DMS153 treated with DMSO at 0.1 percent for 48 hours (cell line): Measurements from ENCODE around the gene FNDC3B.
"Not testable (repeated sequence)": the region's sequence is repeated elsewhere in the genome, so short reads cannot be mapped to it uniquely, and the experiment has no call there.

ENCODE experiments used
- DNase-seq: peaks from one replicate; lab custom pipeline; 2025; ENCODE audit not compliant: unreplicated experiment; lab: John Stamatoyannopoulos, UW

The FNDC3B gene

DNA sequence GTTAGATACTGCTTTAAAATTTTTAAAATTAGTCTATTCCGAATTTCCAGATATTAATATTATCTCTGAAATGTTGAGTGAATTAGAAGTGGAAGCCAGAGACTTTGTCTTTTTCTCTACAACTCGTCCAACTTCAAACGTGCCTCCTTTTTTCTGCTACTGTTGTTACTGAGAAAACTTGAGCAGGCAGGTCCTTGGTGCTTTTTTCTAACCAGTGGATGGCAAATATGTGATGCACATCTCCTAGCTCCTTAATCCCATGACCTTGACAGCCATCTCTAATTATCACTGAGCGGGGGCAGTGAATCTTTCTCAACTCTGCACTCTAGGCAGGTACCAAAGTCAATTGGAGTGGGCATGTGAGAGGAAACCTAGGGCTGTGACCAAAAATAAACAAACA is 50.7 kb downstream of the FNDC3B start:
- DNase-seq = no peak

DNA sequence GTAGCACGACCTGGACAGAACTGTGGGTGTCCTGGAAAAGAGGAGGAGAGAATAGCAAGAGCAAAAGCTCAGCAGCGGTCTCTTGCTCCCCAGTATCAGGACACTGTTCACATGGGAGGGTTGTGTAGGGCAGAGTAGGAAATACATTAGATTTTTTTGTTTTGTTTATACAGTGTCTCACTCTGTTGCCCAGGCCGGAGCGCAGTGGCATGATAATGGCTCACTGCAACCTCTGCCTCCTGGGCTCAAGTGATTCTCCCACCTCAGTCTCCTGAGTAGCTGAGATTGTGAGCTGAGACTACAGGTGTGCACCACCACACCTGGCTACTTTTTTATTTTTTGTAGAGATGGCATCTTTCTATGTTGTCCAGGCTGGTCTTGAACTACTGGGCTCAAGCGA is 53.3 kb downstream of the FNDC3B start:
- DNase-seq = no peak

DNA sequence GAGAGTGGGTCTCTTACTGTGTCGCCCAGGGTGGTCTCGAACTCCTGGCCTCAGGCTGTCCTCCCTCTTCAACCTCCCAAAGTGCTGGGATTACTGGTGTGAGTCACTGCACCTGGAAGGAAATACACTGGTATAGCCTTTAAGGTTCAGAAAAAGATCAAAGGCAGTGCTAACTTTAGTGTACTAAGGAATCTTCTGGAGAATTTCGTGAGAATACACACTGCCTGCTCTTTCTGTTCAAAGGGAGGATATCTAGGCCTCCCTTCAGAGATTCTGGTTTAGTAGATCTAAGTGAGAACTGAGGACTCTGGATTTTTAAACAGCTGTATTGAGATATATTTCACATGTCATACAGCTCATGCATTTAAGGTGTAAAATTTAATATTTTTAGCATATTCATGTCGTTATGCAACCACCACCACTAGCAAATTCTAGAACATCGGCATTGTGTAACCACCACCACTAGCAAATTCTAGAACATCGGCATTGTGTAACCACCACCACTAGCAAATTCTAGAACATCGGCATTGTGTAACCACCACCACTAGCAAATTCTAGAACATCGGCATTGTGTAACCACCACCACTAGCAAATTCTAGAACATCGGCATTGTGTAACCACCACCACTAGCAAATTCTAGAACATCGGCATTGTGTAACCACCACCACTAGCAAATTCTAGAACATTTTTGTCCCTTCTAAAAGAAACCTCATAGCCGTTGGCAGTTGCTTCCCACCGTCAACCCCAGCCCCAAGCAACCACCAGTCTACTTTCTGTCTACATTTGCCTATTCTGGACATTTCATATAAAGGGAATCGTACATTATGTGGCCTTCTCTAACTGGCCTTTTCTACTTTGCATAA is 54.4 kb downstream of the FNDC3B start:
- DNase-seq = not testable (repeated sequence)

DNA sequence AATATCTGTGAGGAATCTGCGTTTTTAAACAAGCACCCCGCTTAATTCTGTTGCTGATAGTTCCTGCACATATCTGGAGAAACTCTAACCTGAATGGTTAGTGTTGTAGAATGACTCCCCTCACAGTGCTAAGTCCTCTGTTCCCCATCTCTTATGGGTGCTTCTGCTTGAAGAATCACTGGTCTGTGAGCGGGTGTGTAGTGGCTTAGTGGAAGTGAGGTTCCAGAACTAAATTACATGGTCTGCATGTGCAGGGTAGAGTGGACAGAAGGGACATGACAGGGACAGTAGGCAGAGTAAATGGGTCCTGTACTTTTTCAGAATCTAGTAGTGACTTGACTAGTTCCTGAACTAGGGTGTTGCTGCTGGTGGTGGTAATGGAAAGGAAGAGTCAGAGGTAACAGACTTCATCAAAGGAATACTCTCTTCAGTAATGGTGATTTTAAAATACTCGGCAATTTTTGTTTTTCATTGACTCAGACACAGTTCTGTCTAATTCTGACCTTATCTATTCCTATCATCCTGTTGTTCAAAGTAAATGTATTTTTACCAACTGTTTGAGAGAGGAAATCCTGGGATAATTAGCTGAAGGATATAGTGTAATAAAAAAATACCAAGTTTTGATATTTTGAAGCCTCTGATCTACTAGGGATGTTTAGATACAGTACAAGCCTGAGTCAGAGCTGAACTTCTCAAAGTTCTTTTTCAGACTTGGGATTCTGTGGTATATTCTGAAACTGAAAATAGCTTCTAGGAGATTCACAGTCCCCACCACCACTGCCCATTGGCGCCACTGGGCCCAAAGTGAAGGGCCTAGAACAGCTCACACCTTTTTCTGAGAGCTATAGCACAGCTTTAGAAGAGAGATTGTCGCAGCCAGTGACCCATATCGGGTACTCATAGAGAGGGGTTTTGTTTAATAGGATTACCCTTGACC is 55.5 kb downstream of the FNDC3B start:
- DNase-seq = no peak

DNA sequence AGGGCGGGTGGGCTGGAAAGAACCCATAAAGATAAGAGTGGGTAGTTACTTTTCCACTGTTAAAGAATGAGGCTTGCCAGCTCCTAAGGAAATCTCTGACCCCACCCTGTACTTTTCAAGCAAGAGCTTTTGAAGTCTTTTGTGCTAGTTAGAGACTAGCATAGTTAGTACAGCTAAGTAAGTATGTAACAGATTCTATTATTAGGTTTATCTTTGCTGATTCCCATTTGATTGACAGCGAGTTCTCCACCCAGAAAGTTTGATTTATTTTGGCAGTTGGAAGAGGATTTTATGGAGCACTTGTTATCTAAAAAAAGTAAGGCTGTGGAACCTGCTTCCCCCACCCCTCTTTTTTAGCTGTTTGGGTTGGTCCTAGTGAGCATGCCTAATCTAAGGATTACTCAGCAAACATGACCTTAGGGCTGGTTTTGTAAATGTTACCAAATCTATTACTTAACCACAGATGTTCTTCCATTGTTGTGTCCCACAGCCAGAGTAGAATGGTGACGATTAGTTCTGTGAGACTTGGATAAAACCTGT is 57.6 kb downstream of the FNDC3B start:
- no peak for DNase-seq

DNA sequence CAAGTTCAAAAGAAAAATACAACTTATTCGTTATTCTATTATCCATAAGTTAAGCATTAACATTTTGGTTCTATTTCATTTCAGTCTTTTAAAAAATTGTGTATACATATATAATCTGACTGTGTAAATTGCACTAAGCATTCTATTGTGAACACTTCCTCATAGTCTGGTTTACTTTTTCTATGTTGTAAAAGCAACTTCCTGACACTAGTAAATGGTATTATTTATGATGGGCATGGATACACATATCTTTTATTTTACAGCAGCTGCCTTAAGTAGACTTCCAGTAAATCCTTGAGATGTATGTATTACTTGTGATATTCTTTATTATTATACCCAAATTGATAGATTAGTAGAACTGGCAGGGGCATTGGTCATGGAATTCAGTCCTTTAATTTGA is 58.2 kb downstream of the FNDC3B start:
- DNase-seq = no peak

DNA sequence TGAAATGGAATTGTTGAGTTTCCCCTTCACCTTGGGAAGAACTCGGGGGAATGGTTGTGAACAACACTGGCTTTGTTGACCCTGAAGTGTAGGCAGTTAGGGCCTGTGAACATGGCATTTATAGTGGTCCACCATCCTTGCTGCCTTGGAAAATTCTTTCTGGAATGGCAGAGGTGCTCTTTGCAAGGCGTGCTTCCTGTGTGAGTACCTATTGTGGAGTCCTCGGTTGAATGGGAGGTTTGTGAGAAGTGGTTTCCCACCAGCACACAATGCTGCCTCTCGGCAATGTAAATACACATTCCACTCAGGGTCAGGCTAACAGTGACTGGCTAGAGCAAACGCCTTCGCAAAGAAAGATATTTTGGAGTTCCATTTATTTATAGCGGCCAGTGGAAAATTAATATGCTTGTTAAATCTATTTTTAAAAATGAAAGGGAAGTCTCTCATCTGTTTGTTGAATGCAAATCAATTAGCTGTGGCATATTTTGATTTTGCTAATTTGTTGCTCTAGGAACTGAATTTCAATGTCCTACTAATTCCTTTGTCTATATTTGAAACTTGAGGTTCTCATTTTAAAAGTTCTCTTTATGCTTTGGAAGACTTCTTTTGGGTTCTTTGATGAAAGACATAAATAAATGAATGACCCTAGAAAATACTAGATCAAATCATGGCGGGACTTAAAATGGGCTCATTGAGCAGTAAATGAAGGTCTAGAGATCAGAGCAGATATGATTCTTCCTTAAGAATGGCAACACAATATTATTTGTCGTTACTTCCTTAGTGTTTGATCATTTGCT is 59.5 kb downstream of the FNDC3B start:
- DNase-seq = peak; percentile 82

DNA sequence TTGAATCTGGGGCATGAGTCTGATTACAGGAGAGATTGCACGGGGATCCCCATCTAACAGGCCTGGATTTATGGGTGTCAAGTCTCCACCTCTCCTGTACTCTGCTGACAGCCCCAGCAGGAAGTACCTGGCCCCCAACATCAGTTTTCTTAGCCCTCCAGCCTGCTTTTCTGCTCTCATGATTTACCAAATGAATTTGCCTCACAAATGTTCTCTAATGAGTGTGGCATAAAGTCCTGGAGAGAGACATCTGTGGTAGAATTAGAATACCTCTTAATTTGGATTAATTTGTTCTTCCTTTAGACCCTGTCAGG is 60.1 kb downstream of the FNDC3B start:
- no peak for DNase-seq

DNA sequence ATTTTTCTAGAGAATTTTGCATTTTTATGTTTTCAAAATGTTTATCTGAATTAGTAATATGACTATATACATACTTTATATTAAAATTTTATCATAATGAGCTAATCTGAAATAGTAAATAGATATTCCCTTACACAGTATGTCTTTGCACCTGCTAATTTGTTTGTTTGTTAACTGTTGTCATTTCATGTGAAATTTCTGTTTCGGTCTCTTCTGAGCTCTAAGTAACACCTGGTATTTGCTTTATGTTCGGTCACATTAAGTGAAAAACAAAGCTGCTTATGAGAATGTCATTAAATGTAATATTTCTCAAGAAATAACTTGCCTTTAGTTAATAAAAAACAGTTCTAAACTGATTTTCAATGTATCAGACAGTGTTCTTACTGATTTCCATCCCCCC is 61.1 kb downstream of the FNDC3B start:
- DNase-seq = no peak

DNA sequence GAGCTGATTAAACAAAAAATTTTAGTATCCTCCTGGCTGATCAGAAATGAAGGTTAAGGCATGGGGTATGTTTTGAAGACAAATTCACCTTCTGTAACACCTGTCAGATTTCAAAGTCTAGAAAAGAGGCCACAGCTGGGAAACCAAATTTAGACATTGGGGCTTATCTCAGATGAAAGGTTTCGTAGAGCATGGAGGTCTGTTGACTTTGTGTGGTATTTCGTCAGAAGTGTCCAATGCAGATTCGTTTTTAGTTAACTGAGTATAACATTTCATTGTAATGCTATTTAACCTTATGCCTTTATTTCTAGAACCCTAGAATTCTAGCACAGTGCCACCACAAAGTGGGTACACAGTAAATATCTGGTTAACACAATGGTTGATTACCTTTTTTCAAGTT is 61.7 kb downstream of the FNDC3B start:
- no peak for DNase-seq

DNA sequence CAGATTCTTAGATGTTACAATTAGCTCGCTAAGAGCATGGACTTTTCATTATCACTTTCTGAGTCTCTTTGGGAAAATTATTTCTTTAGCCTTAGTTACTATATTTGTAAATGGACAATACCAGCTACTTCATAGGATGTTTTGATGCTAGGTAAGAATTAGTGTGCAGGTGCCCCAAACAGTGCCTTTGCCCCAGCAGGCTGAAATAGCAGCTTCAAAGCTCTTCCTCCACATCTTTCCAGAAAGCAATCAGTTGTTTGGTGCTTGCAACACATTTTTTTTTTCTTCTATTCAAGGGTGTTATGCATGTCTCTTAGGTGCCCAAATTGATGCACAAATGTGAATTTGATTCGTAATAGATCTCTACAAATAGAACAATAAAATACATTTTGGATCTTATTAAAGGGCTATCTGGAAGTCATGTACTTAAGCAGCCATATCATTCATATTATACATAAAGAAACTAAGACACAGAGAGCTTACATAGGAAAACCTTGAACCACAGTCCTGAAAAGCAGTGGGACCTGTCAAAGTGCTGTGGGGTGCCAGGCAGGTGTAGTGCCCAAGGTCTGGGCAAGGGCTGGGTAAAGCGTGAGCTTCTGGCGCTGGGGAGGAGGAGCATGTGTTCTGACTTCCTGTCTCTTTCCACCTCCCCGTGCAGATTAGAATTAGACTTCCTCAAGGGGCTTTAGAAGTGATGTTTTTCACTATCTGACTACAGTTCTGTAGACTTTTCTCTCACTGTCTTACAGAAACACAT is 62.9 kb downstream of the FNDC3B start:
- no peak for DNase-seq

DNA sequence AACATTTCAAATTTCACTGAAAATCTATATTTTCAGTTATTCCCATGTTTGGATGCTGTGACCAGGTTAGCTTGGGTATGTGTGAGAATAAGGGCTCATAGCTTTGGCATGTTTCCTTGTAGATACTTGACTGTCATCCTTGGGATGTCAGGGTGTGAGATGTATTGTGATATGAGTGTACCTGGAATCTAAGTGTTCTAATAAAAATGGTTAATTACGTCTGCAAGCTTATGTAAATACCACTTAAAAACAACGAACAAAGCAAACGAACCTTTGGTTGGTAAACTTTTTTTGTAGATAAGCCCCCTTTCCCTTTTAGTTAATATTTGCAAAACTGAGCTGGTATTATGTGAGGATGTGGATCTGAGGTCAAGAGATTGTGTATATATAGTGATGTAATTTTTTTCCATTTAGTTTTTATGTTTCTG is 63.5 kb downstream of the FNDC3B start:
- DNase-seq = no peak

DNA sequence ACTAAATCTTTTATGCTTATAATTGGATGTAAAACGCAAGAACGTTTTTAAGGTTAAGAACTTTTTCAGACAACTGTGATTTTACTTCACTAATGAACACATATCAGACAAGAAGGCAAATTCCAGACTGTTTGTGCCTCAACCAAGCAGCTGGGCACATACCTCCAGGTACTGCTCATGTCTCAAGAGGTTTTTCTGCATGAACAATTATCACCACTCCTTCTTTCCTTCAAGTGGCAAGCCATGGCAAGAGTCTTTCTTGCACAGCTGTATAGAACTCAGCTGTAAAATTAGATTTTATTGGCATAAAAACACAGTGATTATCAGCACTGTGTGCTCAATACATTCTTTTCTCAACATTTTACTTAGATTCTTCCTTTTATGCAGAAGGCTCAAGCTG is 64.3 kb downstream of the FNDC3B start:
- no peak for DNase-seq

DNA sequence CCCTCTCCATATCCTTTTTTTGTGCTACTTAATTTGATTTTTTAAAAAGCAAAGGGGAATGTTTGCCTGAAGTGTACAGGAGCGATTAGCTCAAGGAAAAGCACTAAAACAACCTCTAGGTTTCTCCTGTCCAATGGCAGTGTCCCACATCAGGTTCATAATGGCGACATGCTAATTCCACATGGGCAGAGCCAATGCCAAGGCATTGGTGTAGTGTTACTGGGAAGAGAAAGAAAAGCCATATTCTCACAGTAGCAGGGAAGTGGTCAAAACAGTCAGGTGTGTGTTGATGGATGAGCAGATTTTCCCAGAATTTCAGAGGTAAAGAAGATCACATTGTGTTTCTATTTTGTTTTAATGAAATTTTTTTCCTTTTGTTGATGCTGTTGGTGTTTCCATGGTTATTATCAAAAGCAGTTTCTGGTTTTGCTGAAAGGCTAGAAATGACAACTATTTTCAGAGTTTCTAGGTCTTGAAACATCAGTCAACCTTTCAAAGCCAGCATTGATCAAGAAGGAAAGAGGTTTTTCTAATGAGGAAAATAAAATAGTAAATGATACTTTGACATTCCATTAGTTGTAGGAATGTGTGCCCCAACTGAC is 65.2 kb downstream of the FNDC3B start:
- no peak for DNase-seq

DNA sequence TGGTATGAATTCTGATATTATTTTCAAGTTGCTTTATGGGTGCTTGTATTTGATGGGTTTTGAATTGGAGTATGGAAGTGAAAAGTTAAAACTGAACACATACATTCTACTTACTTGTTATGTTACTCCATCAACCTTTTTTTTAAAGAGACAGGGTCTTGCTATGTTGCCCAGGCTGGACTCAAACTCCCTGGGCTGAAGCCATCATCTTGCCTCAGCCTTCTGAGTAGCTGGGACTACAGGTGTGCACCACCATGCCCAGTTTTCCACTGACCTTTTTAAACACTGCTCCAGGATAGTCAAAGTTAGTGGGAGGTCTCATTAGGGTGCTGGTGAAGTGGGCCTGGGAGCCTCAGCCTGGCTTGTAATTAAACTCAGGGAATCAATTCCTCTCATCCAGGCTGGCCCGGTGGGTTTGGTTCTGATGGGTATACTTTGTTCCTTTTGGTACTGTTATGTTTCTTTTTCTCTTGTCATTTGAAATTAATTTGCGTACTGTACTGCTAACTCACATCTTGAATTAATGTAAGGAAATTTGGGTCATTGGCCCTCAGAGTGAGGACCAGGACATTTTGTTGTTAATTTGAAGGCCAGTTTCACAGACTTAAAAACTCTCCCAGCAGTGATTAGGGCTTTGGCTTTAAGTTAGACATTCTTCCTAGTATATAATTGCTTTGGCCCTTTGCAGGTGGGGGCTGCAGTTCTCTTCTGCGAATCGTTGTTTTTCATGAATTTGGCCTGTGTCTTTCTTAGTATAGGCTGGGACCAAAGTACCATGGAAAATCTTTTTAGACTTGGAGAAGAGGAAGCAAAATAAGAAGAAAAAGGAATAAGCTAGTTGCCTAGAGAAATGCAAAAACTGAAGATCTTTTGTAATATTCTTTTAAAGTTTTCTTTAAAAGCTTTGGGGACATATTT is 66.9 kb downstream of the FNDC3B start:
- no peak for DNase-seq

DNA sequence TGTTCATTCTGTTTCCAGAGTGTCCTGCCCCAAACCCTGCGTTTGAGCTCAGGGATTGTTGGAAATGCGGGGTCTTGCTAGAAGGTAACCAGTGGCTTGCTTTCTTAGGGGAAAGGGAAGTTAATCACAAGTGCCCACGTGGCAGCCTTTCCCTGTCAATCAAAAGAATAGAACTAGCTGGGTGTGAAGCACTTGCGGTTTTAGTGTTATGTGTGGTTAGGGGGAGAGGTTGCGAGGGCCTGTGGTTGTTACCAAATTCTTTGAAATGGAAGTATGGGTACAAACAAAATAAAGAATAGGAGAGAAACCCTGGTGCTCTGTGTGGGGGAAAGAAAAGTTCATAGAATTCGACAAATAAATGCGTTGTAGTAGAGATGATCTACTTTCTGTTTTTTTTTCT is 67.6 kb downstream of the FNDC3B start:
- DNase-seq = no peak

DNA sequence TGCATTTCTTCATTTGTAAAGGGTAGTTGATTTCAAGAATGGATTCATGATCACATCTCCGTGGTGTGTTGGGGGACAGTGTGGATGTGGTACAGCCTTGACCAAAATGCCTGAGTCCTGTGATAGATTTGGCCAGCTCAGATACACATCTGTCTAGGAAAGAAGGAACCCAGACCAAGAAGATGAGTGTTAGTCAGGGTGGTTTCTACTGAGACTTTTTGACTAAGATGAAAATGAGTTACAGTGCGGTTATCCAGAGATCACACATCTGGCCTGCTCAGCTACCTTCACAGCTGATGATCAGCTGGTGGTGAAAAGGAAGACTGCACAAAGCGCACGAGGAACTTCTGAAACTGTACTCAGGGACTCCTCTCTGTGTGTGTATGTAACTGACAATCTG is 68.0 kb downstream of the FNDC3B start:
- DNase-seq = no peak

DNA sequence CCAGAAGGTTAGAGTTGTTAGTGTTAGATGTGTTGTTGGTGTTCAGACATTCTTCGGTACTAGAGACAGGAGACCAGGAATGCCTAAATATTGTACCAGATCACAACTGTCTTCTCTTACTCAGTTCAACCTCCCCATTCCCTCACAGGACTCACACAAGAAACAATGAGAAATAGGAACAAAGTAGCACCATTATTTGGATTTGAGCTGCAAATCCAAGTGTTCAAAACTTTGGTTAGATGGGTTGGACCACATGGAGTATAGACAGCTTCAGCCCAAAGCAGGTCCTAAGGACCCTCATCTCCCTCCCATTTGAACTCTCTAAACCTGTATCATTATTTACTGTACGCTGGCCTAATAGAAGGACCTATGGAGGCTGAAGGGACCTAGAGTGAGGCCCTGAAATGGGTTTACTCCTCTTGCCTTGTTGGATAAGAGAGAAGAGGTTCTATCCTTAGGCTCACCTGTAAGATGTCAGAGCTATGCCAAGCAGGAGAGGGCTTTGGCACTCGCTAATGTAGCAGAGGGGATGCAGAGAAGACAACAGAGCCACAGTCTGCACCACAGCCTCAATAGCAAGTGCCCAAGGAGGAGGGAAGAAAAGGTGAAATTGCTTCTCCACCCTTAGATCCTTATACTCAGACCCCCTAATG is 70.9 kb downstream of the FNDC3B start:
- DNase-seq = no peak
